Measurements from ENCODE around the gene TCEANC2. TPM values are rescaled to one million over a fixed set of nuclear protein-coding genes. Genes with fewer than 3 reads are reported as not detected.
"Not testable (repeated sequence)": the region's sequence is repeated elsewhere in the genome, so short reads cannot be mapped to it uniquely, and the experiment has no call there.

Gene TCEANC2
- total RNA-seq, 2 donors from 2014 or later: 4.5 to 4.7 TPM

DNA sequence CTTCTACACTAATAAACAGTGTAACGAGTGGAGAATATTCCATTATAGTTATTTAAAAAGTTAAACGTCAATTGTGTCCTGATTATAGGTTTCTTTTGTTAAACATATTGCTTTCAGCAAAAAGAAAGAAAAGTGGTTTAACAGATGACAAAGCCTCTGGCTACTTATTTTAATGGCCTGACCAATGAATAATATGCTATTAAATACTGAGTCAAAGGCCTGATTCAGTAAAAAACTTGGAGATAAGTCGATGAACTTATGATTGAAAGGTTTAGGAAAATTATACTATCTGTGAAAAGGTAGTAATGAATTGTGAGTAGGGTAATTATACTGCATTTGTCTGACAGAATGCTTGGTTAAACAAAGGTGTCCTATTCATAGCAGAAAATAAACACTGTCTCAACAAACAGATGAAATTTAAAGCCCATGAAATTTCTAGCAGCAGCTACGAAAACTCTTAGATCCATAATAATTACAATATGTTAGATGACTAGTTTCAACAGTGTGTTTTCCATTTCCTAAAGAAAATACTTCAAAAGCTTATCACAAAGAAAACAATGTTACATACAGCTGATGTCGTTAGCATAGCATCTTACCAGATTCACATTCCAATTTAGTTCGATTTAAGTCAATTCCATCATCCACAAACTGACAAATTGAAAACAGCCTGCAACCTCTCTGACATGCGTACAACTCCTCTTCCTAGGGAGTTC lies 6.6 kb upstream of the TCEANC2 start:
- no peak overlapping the region for H3K4me3 Mint-ChIP-seq

DNA sequence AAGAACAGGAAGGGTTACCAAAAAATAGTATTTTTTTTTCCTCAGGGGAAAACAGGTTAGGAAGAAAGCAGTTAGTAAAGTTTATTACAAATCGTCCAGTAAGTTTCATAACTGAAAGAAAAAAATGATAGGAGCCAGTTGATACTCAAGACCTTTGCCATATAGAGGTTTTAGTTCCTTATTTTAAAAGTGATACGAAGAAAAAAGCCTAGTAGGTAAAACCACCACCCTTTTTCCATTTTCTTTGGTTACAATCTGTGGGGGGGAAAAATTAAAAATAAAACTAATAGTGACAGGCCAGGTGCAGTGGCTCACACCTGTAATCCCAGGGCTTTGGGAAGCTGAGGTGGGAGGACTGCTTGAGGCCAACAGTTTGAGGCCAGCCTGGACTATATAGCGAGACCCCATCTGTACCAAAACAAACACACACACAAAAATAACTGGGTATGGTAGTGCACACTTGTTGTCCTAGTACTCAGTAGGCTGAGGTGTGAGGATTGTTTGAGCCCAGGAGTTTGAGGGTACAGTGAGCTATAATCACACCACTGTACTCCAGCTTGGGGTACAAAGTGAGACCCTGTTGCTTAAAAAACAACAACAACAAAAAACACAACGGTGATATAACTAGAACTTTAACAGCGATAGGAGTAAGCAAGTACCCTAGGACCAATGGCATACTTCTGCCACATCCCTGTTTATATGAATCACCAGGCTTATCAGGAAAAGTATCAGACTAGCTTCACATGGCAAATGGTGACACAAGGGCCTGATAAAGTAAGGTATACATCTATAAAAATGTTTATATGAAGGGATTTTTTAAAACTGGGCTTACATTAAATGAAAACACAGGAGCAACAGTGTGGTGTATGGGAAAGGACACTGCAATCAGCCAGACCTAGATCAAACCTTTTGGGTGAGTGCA lies 5.8 kb upstream of the TCEANC2 start:
- no peak overlapping the region for H3K4me3 Mint-ChIP-seq
- DNase-seq (no peak), ATAC-seq (no peak)
- H3K27me3 Mint-ChIP-seq: no peaks in the 10 kb centered on the region
- H3K36me3 Mint-ChIP-seq (ENCODE audit: low read depth): peaks cover 3% of the 10 kb centered on the region
- H3K4me1 Mint-ChIP-seq: peaks cover 19% of the 10 kb centered on the region
- no peaks in the 10 kb centered on the region for H3K9me3 ChIP-seq (ENCODE audit: control insufficient read depth, low read length, poor library complexity, severe bottlenecking)
- H3K27ac Mint-ChIP-seq: peak overlapping the region; percentile 73

More for the DNA sequence above, 6.6 kb upstream of the TCEANC2 start:
- ATAC-seq (no peak), DNase-seq (no peak)
- Mint-ChIP-seq H3K27me3 (no peaks in the 10 kb centered on the region), H3K4me1 (peaks cover 19% of the 10 kb centered on the region), H3K27ac (peak overlapping the region; percentile 73), H3K36me3 (ENCODE audit: low read depth) (peaks cover 3% of the 10 kb centered on the region)
- H3K9me3 ChIP-seq (ENCODE audit: control insufficient read depth, low read length, poor library complexity, severe bottlenecking): no peaks in the 10 kb centered on the region

- ATAC-seq; H3K36me3 Mint-ChIP-seq (ENCODE audit: low read depth); DNase-seq; H3K4me3 Mint-ChIP-seq; H3K9me3 ChIP-seq (ENCODE audit: control insufficient read depth, low read length, poor library complexity, severe bottlenecking); H3K27me3 Mint-ChIP-seq; H3K27ac Mint-ChIP-seq: not testable (repeated sequence)
- peaks cover 20% of the 10 kb centered on the region for H3K4me1 Mint-ChIP-seq
Observed at GRCh38 chr1:54050435-54050834, 3.0 kb upstream of the TCEANC2 start.

DNA sequence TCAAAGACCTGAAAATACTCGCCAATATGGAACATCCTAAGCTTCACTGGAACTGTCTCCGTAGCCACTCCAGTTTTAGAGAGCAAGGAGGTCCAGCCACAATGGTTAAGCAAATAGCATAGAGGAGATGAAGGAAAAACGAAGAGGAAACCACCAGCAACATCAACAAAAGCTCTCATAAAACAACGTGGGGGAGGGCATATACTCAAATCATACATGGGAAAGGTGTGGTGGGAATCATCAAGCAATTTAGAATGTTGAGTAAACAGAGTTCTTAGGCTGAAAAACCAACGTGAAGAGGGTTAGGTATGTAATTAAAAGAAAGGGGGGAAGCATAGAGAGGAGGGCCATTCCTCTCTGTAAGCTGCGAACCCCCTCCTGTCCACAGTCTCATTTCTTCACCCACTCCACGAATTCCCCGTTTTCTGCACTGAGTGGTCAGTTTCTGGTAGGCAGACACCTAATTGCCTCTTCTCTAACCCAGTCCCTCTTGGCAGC lies 1.4 kb upstream of the TCEANC2 start:
- ATAC-seq (no peak), DNase-seq (no peak)
- H3K9me3 ChIP-seq (ENCODE audit: control insufficient read depth, low read length, poor library complexity, severe bottlenecking): no peaks in the 10 kb centered on the region
- no peak overlapping the region for H3K27ac Mint-ChIP-seq
- no peaks in the 10 kb centered on the region for H3K27me3 Mint-ChIP-seq
- peaks cover 26% of the 10 kb centered on the region for H3K4me1 Mint-ChIP-seq
- H3K4me3 Mint-ChIP-seq: no peak overlapping the region
- H3K36me3 Mint-ChIP-seq (ENCODE audit: low read depth): peaks cover 4% of the 10 kb centered on the region

DNA sequence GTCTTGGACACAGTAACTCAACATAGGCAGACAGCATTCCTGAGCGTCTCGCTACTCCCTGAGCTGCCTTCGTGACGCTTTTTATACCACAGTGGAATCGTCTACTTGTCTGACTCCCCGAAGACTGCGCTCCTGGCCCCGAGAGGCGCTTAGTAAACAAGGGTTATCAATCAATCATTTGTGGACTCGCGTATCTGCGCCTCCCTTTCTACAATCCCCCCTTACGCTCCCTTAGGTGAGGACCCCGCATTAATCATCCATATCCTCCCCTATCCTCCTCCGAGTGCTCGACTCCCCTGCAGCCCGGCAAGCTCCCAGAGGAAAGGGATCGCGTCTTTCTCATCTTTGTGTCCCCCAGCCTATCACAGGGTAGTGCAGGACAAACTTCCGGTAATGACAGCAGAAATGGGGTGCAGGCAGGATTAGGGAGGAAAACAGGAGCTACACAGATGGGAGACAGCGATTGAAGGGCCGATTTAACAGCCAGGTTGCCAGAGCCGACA lies 926 bp upstream of the TCEANC2 start:
- no peak overlapping the region for H3K4me3 Mint-ChIP-seq
- no peaks in the 10 kb centered on the region for H3K27me3 Mint-ChIP-seq
- peaks cover 6% of the 10 kb centered on the region for H3K36me3 Mint-ChIP-seq (ENCODE audit: low read depth)
- H3K9me3 ChIP-seq (ENCODE audit: control insufficient read depth, low read length, poor library complexity, severe bottlenecking): no peaks in the 10 kb centered on the region
- ATAC-seq (peak; percentile 11), DNase-seq (peak; percentile 6 to 29 (median 15))
- H3K4me1 Mint-ChIP-seq: peaks cover 25% of the 10 kb centered on the region
- H3K27ac Mint-ChIP-seq: no peak overlapping the region

- ATAC-seq: no peak
- no peak for DNase-seq
- no peak overlapping the region for H3K4me3 Mint-ChIP-seq
- no peak overlapping the region for H3K27ac Mint-ChIP-seq
- no peaks in the 10 kb centered on the region for H3K9me3 ChIP-seq (ENCODE audit: control insufficient read depth, low read length, poor library complexity, severe bottlenecking)
- H3K27me3 Mint-ChIP-seq: no peaks in the 10 kb centered on the region
- H3K4me1 Mint-ChIP-seq: peaks cover 29% of the 10 kb centered on the region
- peaks cover 12% of the 10 kb centered on the region for H3K36me3 Mint-ChIP-seq (ENCODE audit: low read depth)
Observed at GRCh38 chr1:54053745-54054437, 483 bp downstream of the TCEANC2 start.

DNA sequence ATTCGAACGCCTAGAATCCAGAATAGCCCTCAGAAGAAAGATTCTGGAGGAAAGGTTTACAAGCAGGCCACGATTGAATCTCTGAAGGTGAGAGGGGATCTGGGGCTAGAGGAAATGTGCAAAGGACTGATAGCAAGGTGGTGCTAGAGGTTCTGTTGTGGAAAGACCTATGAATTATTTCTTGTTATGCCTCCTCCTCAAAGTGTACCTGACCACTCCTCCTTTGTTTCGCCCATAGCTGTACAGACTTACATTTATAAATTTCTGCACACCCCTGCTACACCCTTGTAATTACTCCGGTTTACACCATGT lies 986 bp downstream of the TCEANC2 start:
- H3K9me3 ChIP-seq (ENCODE audit: control insufficient read depth, low read length, poor library complexity, severe bottlenecking): no peaks in the 10 kb centered on the region
- peaks cover 12% of the 10 kb centered on the region for H3K36me3 Mint-ChIP-seq (ENCODE audit: low read depth)
- ATAC-seq: no peak
- no peak overlapping the region for H3K4me3 Mint-ChIP-seq
- no peaks in the 10 kb centered on the region for H3K27me3 Mint-ChIP-seq
- no peak for DNase-seq
- no peak overlapping the region for H3K27ac Mint-ChIP-seq
- peaks cover 28% of the 10 kb centered on the region for H3K4me1 Mint-ChIP-seq

GRCh38 chr1:54064299-54064698 lies 10.9 kb downstream of the TCEANC2 start:
- Mint-ChIP-seq H3K4me3 (no peak overlapping the region), H3K36me3 (ENCODE audit: low read depth) (peaks cover 8% of the 10 kb centered on the region), H3K4me1 (peaks cover 15% of the 10 kb centered on the region), H3K27ac (no peak overlapping the region), H3K27me3 (no peaks in the 10 kb centered on the region)
- H3K9me3 ChIP-seq (ENCODE audit: control insufficient read depth, low read length, poor library complexity, severe bottlenecking): no peaks in the 10 kb centered on the region
- ATAC-seq (no peak), DNase-seq (no peak)

DNA sequence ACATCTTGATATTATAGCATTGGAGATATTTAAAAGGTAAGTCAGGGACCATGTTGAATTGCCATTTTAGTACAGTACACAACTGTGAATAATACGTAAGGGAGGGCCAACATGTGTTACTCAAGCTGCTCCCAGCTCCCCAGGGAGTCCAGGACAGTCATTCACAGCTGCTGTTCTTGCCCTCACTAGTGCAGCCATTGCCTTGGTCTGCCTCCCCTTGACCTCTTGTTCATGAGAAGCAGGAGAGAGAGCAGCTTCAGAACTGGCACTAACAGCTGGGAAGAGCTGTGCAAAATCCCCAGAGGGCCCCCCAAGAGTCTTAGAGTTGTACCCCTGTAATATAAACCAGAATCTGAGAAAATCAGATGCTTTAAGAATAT lies 16.4 kb downstream of the TCEANC2 start:
- peaks cover 6% of the 10 kb centered on the region for H3K36me3 Mint-ChIP-seq (ENCODE audit: low read depth)
- H3K4me1 Mint-ChIP-seq: peaks cover 6% of the 10 kb centered on the region
- H3K4me3 Mint-ChIP-seq: no peak overlapping the region
- DNase-seq (no peak), ATAC-seq (peak; percentile 12)
- no peaks in the 10 kb centered on the region for H3K9me3 ChIP-seq (ENCODE audit: control insufficient read depth, low read length, poor library complexity, severe bottlenecking)
- H3K27me3 Mint-ChIP-seq: no peaks in the 10 kb centered on the region
- no peak overlapping the region for H3K27ac Mint-ChIP-seq

- ATAC-seq: peak; percentile 91
Observed at GRCh38 chr1:54070171-54070837, 16.9 kb downstream of the TCEANC2 start.

DNA sequence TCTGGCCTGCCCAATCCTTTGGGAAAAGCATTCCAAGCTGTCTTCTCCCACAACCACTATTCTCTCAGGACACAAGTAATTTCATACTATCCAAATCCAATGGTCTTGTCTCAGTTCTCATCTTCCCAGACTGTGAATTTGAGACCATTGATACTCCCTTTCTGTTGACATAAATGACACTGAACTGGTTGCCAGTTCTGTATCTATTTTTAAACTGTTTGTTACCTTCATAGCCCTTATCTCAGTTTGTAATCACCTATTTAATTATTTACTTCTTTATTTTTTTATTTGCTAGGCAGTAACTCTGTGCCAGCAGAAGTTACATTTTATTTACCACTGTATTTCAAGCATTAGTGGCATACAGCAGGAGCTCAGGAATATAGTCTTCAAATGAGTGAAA lies 24.0 kb downstream of the TCEANC2 start:
- peaks cover 18% of the 10 kb centered on the region for H3K4me1 Mint-ChIP-seq
- peaks cover 7% of the 10 kb centered on the region for H3K36me3 Mint-ChIP-seq (ENCODE audit: low read depth)

More at GRCh38 chr1:54070171-54070837, 16.9 kb downstream of the TCEANC2 start:
- Mint-ChIP-seq H3K27ac (no peak overlapping the region), H3K4me1 (peaks cover 3% of the 10 kb centered on the region), H3K27me3 (no peaks in the 10 kb centered on the region), H3K36me3 (ENCODE audit: low read depth) (peaks cover 6% of the 10 kb centered on the region), H3K4me3 (no peak overlapping the region)
- DNase-seq: no peak
- no peaks in the 10 kb centered on the region for H3K9me3 ChIP-seq (ENCODE audit: control insufficient read depth, low read length, poor library complexity, severe bottlenecking)

GRCh38 chr1:54080598-54081049 lies 27.2 kb downstream of the TCEANC2 start:
- ATAC-seq (no peak), DNase-seq (no peak)
- H3K27me3 Mint-ChIP-seq: no peaks in the 10 kb centered on the region
- peaks cover 23% of the 10 kb centered on the region for H3K4me1 Mint-ChIP-seq
- H3K27ac Mint-ChIP-seq: no peak overlapping the region
- H3K36me3 Mint-ChIP-seq (ENCODE audit: low read depth): peaks cover 12% of the 10 kb centered on the region
- no peaks in the 10 kb centered on the region for H3K9me3 ChIP-seq (ENCODE audit: control insufficient read depth, low read length, poor library complexity, severe bottlenecking)
- no peak overlapping the region for H3K4me3 Mint-ChIP-seq

More for the DNA sequence above, 24.0 kb downstream of the TCEANC2 start:
- Mint-ChIP-seq H3K4me3 (no peak overlapping the region), H3K27me3 (no peaks in the 10 kb centered on the region), H3K27ac (no peak overlapping the region)
- H3K9me3 ChIP-seq (ENCODE audit: control insufficient read depth, low read length, poor library complexity, severe bottlenecking): no peaks in the 10 kb centered on the region
- ATAC-seq (no peak), DNase-seq (no peak)

All from T-helper 17 cell (primary cell).